ENCODE results near the gene TMEM108.

- TF ChIP-seq CTCF (IDR thresholded peaks at IDR 0.05 in 2 of 3, conservative IDR thresholded peaks at IDR 0.05 in 1 of 3; ENCODE audit: borderline replicate concordance in 1 of 3, insufficient read depth in 1 of 3, low read depth in 2 of 3, low read length in 2 of 3): no peak
- TF ChIP-seq POLR2AphosphoS5 (IDR thresholded peaks at IDR 0.05; ENCODE audit: low read depth, low read length): no peak
Measured at GRCh38 chr3:133294253-133294652, 256.1 kb downstream of the TMEM108 start.
